ENCODE measurements around the gene MPP2. TPM values are rescaled to one million over a fixed set of nuclear protein-coding genes. Genes with fewer than 3 reads are reported as not detected.
"Not testable (repeated sequence)": the region's sequence is repeated elsewhere in the genome, so short reads cannot be mapped to it uniquely, and the experiment has no call there.

The MPP2 gene
- total RNA-seq, 1 donor from 2014 or later = 1.4 TPM

DNA sequence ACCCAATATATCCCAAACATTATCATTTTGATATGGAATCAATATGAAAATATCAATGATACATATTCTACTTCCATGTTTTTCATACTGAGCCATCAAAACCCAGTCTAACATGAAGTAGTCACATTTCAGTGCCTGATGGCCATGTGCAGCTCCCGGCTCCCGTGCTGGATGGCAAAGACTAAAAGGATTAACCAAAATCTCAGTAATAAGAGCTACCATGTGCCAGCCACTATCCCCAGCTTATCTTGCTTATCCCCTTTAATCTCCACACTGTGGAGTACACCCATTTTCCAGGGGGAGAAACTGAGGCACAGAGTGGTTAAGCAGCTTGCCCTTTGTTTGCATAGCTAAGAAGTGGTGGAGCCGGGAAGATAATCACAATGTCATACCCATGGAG, 51.2 kb downstream of the MPP2 start:
- no peak overlapping the region for H3K27ac Mint-ChIP-seq
- H3K27me3 Mint-ChIP-seq (ENCODE audit: insufficient read depth) = peaks cover 7% of the 10 kb centered on the region
- intact Hi-C loops (cut with micrococcal nuclease) = no loop called here

GRCh38 chr17:43855061-43855460, 52.3 kb downstream of the MPP2 start:
- H3K27me3 Mint-ChIP-seq (ENCODE audit: insufficient read depth) = peaks cover 7% of the 10 kb centered on the region
- intact Hi-C loops (cut with micrococcal nuclease) = no loop called here
- no peaks in the 10 kb centered on the region for H3K36me3 Mint-ChIP-seq (ENCODE audit: low read depth)
- H3K27ac Mint-ChIP-seq = no peak overlapping the region
- H3K9me3 Mint-ChIP-seq = no peaks in the 10 kb centered on the region
- no peak for DNase-seq (ENCODE audit: low spot score)
- H3K4me1 Mint-ChIP-seq (ENCODE audit: low read depth) = no peaks in the 10 kb centered on the region
- H3K4me3 Mint-ChIP-seq = no peak overlapping the region

More for the DNA sequence above, 51.2 kb downstream of the MPP2 start:
- Mint-ChIP-seq H3K4me1 (ENCODE audit: low read depth) (no peaks in the 10 kb centered on the region), H3K36me3 (ENCODE audit: low read depth) (no peaks in the 10 kb centered on the region), H3K9me3 (no peaks in the 10 kb centered on the region), H3K4me3 (no peak overlapping the region)
- DNase-seq (ENCODE audit: low spot score) = no peak

DNA sequence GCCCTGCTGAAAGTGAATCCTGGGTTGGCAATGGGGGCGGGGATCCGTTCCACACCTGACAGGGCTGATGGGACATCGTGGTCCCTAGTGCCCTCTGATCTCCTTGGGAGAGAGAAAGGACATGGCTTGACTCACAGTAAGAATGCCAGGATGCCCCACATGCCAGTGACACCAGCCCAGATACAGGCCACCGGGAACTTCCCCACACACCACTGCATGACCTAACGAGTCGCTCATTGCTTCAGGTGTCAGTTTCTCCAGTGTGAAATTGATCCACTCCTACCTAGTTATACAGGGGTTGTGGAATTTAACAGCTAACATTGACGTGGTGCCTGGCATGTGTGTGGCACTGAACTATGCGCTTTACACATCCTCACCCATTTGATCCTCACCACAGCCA, 52.8 kb downstream of the MPP2 start:
- Mint-ChIP-seq H3K4me1 (ENCODE audit: low read depth) (no peaks in the 10 kb centered on the region), H3K4me3 (no peak overlapping the region), H3K27me3 (ENCODE audit: insufficient read depth) (peaks cover 7% of the 10 kb centered on the region), H3K9me3 (no peaks in the 10 kb centered on the region), H3K36me3 (ENCODE audit: low read depth) (no peaks in the 10 kb centered on the region), H3K27ac (no peak overlapping the region)
- DNase-seq (ENCODE audit: low spot score) = no peak
- intact Hi-C loops (cut with micrococcal nuclease) = no loop called here

- H3K4me1 Mint-ChIP-seq (ENCODE audit: low read depth) = no peaks in the 10 kb centered on the region
- H3K36me3 Mint-ChIP-seq (ENCODE audit: low read depth) = no peaks in the 10 kb centered on the region
- no peak overlapping the region for H3K27ac Mint-ChIP-seq
- H3K9me3 Mint-ChIP-seq = no peaks in the 10 kb centered on the region
- H3K27me3 Mint-ChIP-seq (ENCODE audit: insufficient read depth) = peaks cover 10% of the 10 kb centered on the region
- no peak overlapping the region for H3K4me3 Mint-ChIP-seq
- DNase-seq (ENCODE audit: low spot score) = no peak
- intact Hi-C loops (cut with micrococcal nuclease) = no loop called here
Observed at GRCh38 chr17:43853546-43853945, 53.8 kb downstream of the MPP2 start.

GRCh38 chr17:43852571-43852970, 54.8 kb downstream of the MPP2 start:
- intact Hi-C loops (cut with micrococcal nuclease) = no loop called here
- peaks cover 17% of the 10 kb centered on the region for H3K27me3 Mint-ChIP-seq (ENCODE audit: insufficient read depth)
- DNase-seq (ENCODE audit: low spot score) = no peak
- no peaks in the 10 kb centered on the region for H3K36me3 Mint-ChIP-seq (ENCODE audit: low read depth)
- no peaks in the 10 kb centered on the region for H3K9me3 Mint-ChIP-seq
- H3K27ac Mint-ChIP-seq = no peak overlapping the region
- H3K4me1 Mint-ChIP-seq (ENCODE audit: low read depth) = no peaks in the 10 kb centered on the region
- no peak overlapping the region for H3K4me3 Mint-ChIP-seq

DNA sequence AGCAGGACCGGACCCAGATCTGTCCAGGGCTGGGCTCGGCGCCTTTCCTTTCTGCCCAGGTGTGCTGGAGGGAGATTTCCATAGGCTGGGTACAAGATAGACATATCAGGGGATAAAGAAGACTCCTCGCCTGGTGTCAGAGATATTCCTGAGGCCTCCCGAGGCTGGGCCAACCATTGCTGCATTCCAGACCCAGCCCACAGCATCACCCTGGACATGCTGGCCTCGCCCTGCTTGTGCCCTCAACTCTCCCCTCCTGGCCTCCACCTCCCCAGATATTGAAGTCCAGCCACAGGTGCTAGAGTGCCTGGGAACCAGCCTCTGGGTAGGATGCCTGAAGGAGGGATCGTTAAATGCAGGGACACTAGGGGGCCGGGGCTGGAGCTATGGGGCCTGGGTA, 58.2 kb downstream of the MPP2 start:
- H3K9me3 Mint-ChIP-seq = no peaks in the 10 kb centered on the region
- H3K4me1 Mint-ChIP-seq (ENCODE audit: low read depth) = no peaks in the 10 kb centered on the region
- intact Hi-C loops (cut with micrococcal nuclease) = no loop called here
- no peaks in the 10 kb centered on the region for H3K36me3 Mint-ChIP-seq (ENCODE audit: low read depth)
- no peak overlapping the region for H3K27ac Mint-ChIP-seq
- no peak overlapping the region for H3K4me3 Mint-ChIP-seq
- H3K27me3 Mint-ChIP-seq (ENCODE audit: insufficient read depth) = peaks cover 16% of the 10 kb centered on the region
- DNase-seq (ENCODE audit: low spot score) = no peak

DNA sequence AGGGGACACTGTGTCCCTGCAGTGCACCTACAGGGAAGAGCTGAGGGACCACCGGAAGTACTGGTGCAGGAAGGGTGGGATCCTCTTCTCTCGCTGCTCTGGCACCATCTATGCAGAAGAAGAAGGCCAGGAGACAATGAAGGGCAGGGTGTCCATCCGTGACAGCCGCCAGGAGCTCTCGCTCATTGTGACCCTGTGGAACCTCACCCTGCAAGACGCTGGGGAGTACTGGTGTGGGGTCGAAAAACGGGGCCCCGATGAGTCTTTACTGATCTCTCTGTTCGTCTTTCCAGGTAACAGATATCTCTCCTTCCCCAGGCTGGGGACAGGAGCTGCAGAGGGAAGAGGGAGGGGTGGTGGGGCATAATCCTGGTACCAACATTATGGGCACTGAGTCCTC, 58.7 kb downstream of the MPP2 start:
- peaks cover 16% of the 10 kb centered on the region for H3K27me3 Mint-ChIP-seq (ENCODE audit: insufficient read depth)
- intact Hi-C loops (cut with micrococcal nuclease) = no loop called here
- H3K36me3 Mint-ChIP-seq (ENCODE audit: low read depth) = no peaks in the 10 kb centered on the region
- no peak overlapping the region for H3K4me3 Mint-ChIP-seq
- H3K9me3 Mint-ChIP-seq = no peaks in the 10 kb centered on the region
- no peak for DNase-seq (ENCODE audit: low spot score)
- H3K4me1 Mint-ChIP-seq (ENCODE audit: low read depth) = no peaks in the 10 kb centered on the region
- H3K27ac Mint-ChIP-seq = no peak overlapping the region

GRCh38 chr17:43846963-43847371, 60.4 kb downstream of the MPP2 start, which contains the start of gene CD300LG:
TSS of gene CD300LG (plus strand) at chr17:43847176. CDS start at chr17:43847217, 41 bp downstream.
- no peak within 1 kb of the TSS for H3K27ac Mint-ChIP-seq
- no peaks in the 10 kb centered on the region for H3K4me1 Mint-ChIP-seq (ENCODE audit: low read depth)
- H3K4me3 Mint-ChIP-seq = no peak within 1 kb of the TSS
- peaks cover 15% of the 10 kb centered on the region for H3K27me3 Mint-ChIP-seq (ENCODE audit: insufficient read depth)
- intact Hi-C loops (cut with micrococcal nuclease) = loop anchor here (1.0 kb wide), 2 partner anchors 68 to 153 kb away; no protein-coding TSS in a partner anchor
- no peaks in the 10 kb centered on the region for H3K36me3 Mint-ChIP-seq (ENCODE audit: low read depth)
- H3K9me3 Mint-ChIP-seq = no peaks in the 10 kb centered on the region
- no peak for DNase-seq (ENCODE audit: low spot score)

- Mint-ChIP-seq H3K27me3 (ENCODE audit: insufficient read depth) (peaks cover 12% of the 10 kb centered on the region), H3K4me1 (ENCODE audit: low read depth) (no peaks in the 10 kb centered on the region), H3K36me3 (ENCODE audit: low read depth) (no peaks in the 10 kb centered on the region), H3K9me3 (no peaks in the 10 kb centered on the region), H3K4me3 (no peak overlapping the region), H3K27ac (no peak overlapping the region)
- peak; percentile 67 for DNase-seq (ENCODE audit: low spot score)
- intact Hi-C loops (cut with micrococcal nuclease) = loop anchor here (1.0 kb wide), 2 partner anchors 67 to 152 kb away; no protein-coding TSS in a partner anchor
Observed at GRCh38 chr17:43846221-43846712, 61.1 kb downstream of the MPP2 start.

DNA sequence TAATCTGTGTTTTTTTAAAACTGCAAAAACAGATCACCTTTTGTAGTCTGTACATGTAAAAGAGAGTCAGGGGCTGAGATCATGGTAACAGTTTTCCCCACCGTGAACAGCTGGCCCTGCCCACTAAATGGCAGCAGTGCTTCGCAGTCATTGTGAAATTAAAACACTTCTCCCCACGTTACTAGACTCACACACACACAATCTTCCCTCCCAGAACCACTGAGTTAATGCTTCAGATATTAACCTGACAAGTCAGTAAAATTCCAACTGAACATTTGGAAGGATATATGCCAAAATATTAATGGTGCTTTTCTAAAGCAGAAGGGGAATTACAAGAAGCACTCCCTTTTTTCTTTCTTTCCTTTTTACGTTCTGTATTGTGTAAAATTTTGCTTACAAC, 61.6 kb downstream of the MPP2 start:
- Mint-ChIP-seq H3K27me3 (ENCODE audit: insufficient read depth) (peaks cover 12% of the 10 kb centered on the region), H3K36me3 (ENCODE audit: low read depth) (no peaks in the 10 kb centered on the region), H3K4me3 (no peak overlapping the region), H3K9me3 (no peaks in the 10 kb centered on the region), H3K27ac (no peak overlapping the region), H3K4me1 (ENCODE audit: low read depth) (no peaks in the 10 kb centered on the region)
- intact Hi-C loops (cut with micrococcal nuclease) = loop anchor here (1.0 kb wide), 2 partner anchors 66 to 151 kb away; no protein-coding TSS in a partner anchor
- no peak for DNase-seq (ENCODE audit: low spot score)

DNA sequence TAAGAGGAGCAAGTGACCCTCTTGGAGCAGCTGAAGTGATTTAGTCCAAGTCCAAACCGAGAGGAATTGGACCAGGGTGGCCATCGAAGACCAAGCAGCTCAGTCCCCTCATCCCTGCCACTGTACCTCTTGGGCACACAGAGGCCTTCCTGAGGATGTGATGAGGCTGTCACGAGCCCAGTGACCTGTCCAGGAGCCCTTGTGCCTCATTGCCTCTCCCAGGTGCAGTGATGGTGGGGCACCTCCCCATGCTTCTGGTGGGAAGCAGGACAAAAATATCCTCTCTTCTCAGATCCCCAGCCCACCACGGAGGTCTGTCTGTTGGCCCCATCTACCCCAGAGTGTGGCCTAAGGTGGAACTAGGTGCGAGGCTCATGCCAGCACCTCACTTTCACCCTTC, 63.1 kb downstream of the MPP2 start:
- Mint-ChIP-seq H3K36me3 (ENCODE audit: low read depth) (no peaks in the 10 kb centered on the region), H3K9me3 (no peaks in the 10 kb centered on the region), H3K27ac (no peak overlapping the region), H3K4me1 (ENCODE audit: low read depth) (no peaks in the 10 kb centered on the region), H3K4me3 (no peak overlapping the region), H3K27me3 (ENCODE audit: insufficient read depth) (peaks cover 18% of the 10 kb centered on the region)
- intact Hi-C loops (cut with micrococcal nuclease) = no loop called here
- no peak for DNase-seq (ENCODE audit: low spot score)

DNA sequence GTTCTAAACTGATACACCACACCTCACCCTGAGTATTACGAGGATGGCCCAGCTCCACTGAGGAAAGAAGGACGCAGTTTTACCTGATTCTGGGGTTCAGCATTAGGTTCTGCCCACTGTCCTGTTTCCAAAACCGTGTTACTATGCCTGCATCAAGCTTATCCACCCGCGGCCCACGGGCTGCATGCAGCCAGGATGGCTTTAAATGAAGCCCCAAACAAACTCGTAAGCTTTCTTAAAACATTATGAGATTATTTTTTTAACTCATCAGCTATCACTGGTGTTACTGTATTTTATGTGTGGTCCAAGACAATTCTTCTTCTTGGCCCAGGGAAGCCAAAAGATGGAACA, 64.4 kb downstream of the MPP2 start:
- no peak for DNase-seq (ENCODE audit: low spot score)
- no peaks in the 10 kb centered on the region for H3K36me3 Mint-ChIP-seq (ENCODE audit: low read depth)
- no peaks in the 10 kb centered on the region for H3K4me1 Mint-ChIP-seq (ENCODE audit: low read depth)
- H3K27ac Mint-ChIP-seq = no peak overlapping the region
- peaks cover 9% of the 10 kb centered on the region for H3K27me3 Mint-ChIP-seq (ENCODE audit: insufficient read depth)
- intact Hi-C loops (cut with micrococcal nuclease) = no loop called here
- no peaks in the 10 kb centered on the region for H3K9me3 Mint-ChIP-seq
- H3K4me3 Mint-ChIP-seq = no peak overlapping the region

DNA sequence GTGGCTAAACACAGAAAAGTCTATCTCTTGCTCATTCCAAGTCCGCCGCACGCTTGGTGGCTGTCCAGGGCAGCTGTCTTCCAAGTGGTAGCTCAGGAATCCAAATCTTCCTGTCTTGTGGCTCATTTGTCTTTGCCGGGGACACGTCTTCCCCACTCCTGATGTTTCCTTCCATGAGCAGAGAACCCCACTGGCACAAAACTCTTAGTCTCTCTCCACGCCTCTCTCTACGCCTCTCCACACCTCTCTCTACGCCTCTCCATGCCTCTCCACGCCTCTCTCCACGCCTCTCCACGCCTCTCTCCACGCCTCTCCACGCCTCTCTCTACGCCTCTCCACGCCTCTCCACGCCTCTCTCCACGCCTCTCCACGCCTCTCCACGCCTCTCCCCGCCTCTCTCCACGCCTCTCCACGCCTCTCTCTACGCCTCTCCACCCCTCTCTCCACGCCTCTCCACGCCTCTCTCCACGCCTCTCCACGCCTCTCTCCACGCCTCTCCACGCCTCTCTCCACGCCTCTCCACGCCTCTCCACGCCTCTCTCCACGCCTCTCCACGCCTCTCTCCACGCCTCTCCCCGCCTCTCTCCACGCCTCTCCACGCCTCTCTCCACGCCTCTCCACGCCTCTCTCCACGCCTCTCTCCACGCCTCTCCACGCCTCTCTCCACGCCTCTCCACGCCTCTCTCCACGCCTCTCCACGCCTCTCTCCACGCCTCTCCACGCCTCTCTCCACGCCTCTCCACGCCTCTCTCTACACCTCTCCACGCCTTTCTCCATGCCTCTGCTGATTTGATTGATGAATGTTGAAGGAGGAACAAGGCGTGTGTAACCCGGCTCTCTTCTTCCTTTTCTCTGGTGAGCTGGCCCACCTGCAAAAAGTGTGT, 65.0 kb downstream of the MPP2 start:
- H3K9me3 Mint-ChIP-seq; DNase-seq (ENCODE audit: low spot score); H3K4me1 Mint-ChIP-seq (ENCODE audit: low read depth); H3K27ac Mint-ChIP-seq; H3K36me3 Mint-ChIP-seq (ENCODE audit: low read depth); H3K4me3 Mint-ChIP-seq; intact Hi-C loops (cut with micrococcal nuclease): not testable (repeated sequence)
- H3K27me3 Mint-ChIP-seq (ENCODE audit: insufficient read depth) = peaks cover 10% of the 10 kb centered on the region
